ENCODE results near the gene DCP1A. TPM values are rescaled to one million over a fixed set of nuclear protein-coding genes. Genes with fewer than 3 reads are reported as not detected.

The DCP1A gene
- total RNA-seq, 1 experiment from 2014 or later = 32.9 TPM

GRCh38 chr3:53235545-53235944 is 111.8 kb downstream of the DCP1A start:
- TF ChIP-seq CTCF (IDR thresholded peaks at IDR 0.05; ENCODE audit: insufficient read depth in 1 of 2, low read depth in 1 of 2, low read length in 1 of 2, severe bottlenecking in 1 of 2, unreplicated experiment in 1 of 2) = no peak

GRCh38 chr3:53234841-53235232 is 112.5 kb downstream of the DCP1A start:
- no TSS peak for BruUV-seq (replicated peaks)
- H3K9me3 Mint-ChIP-seq (ENCODE audit: unreplicated experiment) = no peaks in the 10 kb centered on the region
- no peak for TF ChIP-seq CTCF (IDR thresholded peaks at IDR 0.05; ENCODE audit: insufficient read depth in 1 of 2, low read depth in 1 of 2, low read length in 1 of 2, severe bottlenecking in 1 of 2, unreplicated experiment in 1 of 2)

More at GRCh38 chr3:53235545-53235944, 111.8 kb downstream of the DCP1A start:
- Histone ChIP-seq H3K27me3 (replicated peaks; ENCODE audit: control insufficient read depth, insufficient read depth, low read length) (no peaks in the 10 kb centered on the region), H3K9me3 (no peaks in the 10 kb centered on the region), H3K4me3 (ENCODE audit: low read depth, low read length) (no peak overlapping the region), H3K36me3 (ENCODE audit: control insufficient read depth, insufficient read depth, low read length) (peaks cover 5% of the 10 kb centered on the region), H3K4me1 (peaks cover 18% of the 10 kb centered on the region)
- Mint-ChIP-seq H3K4me3 (ENCODE audit: unreplicated experiment) (no peak overlapping the region), H3K27me3 (ENCODE audit: insufficient read depth, unreplicated experiment) (no peaks in the 10 kb centered on the region), H3K36me3 (ENCODE audit: insufficient read depth, unreplicated experiment) (peaks cover 90% of the 10 kb centered on the region), H3K9me3 (ENCODE audit: unreplicated experiment) (no peaks in the 10 kb centered on the region), H3K4me1 (ENCODE audit: low read depth, unreplicated experiment) (peaks cover 12% of the 10 kb centered on the region), H3K27ac (ENCODE audit: unreplicated experiment) (peak overlapping the region; percentile 53)
- intact Hi-C loops (cut with micrococcal nuclease; ENCODE audit: unreplicated experiment) = no loop called here
- POLR2A ChIA-PET = no interaction called here
- DNase-seq = no peak
- CTCF ChIA-PET = no interaction called here
- BruUV-seq (replicated peaks) = no TSS peak

GRCh38 chr3:53234130-53234840 is 113.1 kb downstream of the DCP1A start:
- Histone ChIP-seq H3K36me3 (ENCODE audit: control insufficient read depth, insufficient read depth, low read length) (peaks cover 4% of the 10 kb centered on the region), H3K9me3 (no peaks in the 10 kb centered on the region), H3K27me3 (replicated peaks; ENCODE audit: control insufficient read depth, insufficient read depth, low read length) (no peaks in the 10 kb centered on the region), H3K4me3 (ENCODE audit: low read depth, low read length) (no peak overlapping the region), H3K4me1 (peaks cover 14% of the 10 kb centered on the region)
- ChIA-PET POLR2A (no interaction called here), CTCF (interaction anchor here (0.7 kb wide), 1 partner anchor 14 kb away, joined by 3 read pairs; no protein-coding TSS in a partner anchor)
- no peaks in the 10 kb centered on the region for H3K27me3 Mint-ChIP-seq (ENCODE audit: insufficient read depth, unreplicated experiment)
- H3K4me3 Mint-ChIP-seq (ENCODE audit: unreplicated experiment) = no peak overlapping the region
- intact Hi-C loops (cut with micrococcal nuclease; ENCODE audit: unreplicated experiment) = no loop called here
- no peak overlapping the region for H3K27ac Mint-ChIP-seq (ENCODE audit: unreplicated experiment)
- no TSS peak for BruUV-seq (replicated peaks)
- no peak for TF ChIP-seq CTCF (IDR thresholded peaks at IDR 0.05; ENCODE audit: insufficient read depth in 1 of 2, low read depth in 1 of 2, low read length in 1 of 2, severe bottlenecking in 1 of 2, unreplicated experiment in 1 of 2)
- no peaks in the 10 kb centered on the region for H3K9me3 Mint-ChIP-seq (ENCODE audit: unreplicated experiment)
- no peak for DNase-seq
- H3K36me3 Mint-ChIP-seq (ENCODE audit: insufficient read depth, unreplicated experiment) = peaks cover 86% of the 10 kb centered on the region
- peaks cover 12% of the 10 kb centered on the region for H3K4me1 Mint-ChIP-seq (ENCODE audit: low read depth, unreplicated experiment)

More at GRCh38 chr3:53234841-53235232, 112.5 kb downstream of the DCP1A start:
- Mint-ChIP-seq H3K27ac (ENCODE audit: unreplicated experiment) (peak overlapping the region; percentile 53), H3K4me1 (ENCODE audit: low read depth, unreplicated experiment) (peaks cover 12% of the 10 kb centered on the region), H3K36me3 (ENCODE audit: insufficient read depth, unreplicated experiment) (peaks cover 89% of the 10 kb centered on the region), H3K27me3 (ENCODE audit: insufficient read depth, unreplicated experiment) (no peaks in the 10 kb centered on the region), H3K4me3 (ENCODE audit: unreplicated experiment) (no peak overlapping the region)
- Histone ChIP-seq H3K36me3 (ENCODE audit: control insufficient read depth, insufficient read depth, low read length) (peaks cover 4% of the 10 kb centered on the region), H3K4me1 (peaks cover 17% of the 10 kb centered on the region), H3K4me3 (ENCODE audit: low read depth, low read length) (no peak overlapping the region), H3K9me3 (no peaks in the 10 kb centered on the region), H3K27me3 (replicated peaks; ENCODE audit: control insufficient read depth, insufficient read depth, low read length) (no peaks in the 10 kb centered on the region)
- CTCF ChIA-PET = no interaction called here
- no peak for DNase-seq
- intact Hi-C loops (cut with micrococcal nuclease; ENCODE audit: unreplicated experiment) = no loop called here
- POLR2A ChIA-PET = no interaction called here

Other genes starting within 250 kb of the DCP1A start
- 33.1 and 35.7 TPM in 2 replicates for gene RFT1, start 217.1 kb downstream of the DCP1A start, total RNA-seq (2022)
- gene PRKCD, start 186.3 kb downstream of the DCP1A start, total RNA-seq (2022) = 30.9 and 31.5 TPM in 2 replicates
- 339 and 381 TPM in 2 replicates for gene TKT, start 91.5 kb downstream of the DCP1A start, total RNA-seq (2022)
- 13.3 and 15.6 TPM in 2 replicates for gene CACNA1D, start 147.1 kb upstream of the DCP1A start, total RNA-seq (2022)